ENCODE measurements around the gene GUCA1C. TPM values are rescaled to one million over a fixed set of nuclear protein-coding genes. Genes with fewer than 3 reads are reported as not detected.

Gene GUCA1C
- polyA plus RNA-seq, 1 donor (not counting 4 experiments of a cell fraction or from before 2014, with no cell fraction given), result 0.26 TPM

GRCh38 chr3:108877901-108878300 lies 75.8 kb downstream of the GUCA1C start:
- no peak overlapping the region for H3K4me2 ChIP-seq (ENCODE audit: control insufficient read depth, extremely low read depth, insufficient read depth, low read depth, low read length)
- dilution Hi-C loops (cut with MboI; ENCODE audit: extremely low pct_ligation_motif_present, low sequenced_read_pairs), result no loop called here
- H3K27ac ChIP-seq (ENCODE audit: control insufficient read depth, insufficient read depth, low read length), result no peak overlapping the region
- no peaks in the 10 kb centered on the region for H3K9me1 ChIP-seq (ENCODE audit: control insufficient read depth, extremely low read depth, insufficient read depth, low read length)
- no peaks in the 10 kb centered on the region for H4K20me1 ChIP-seq (ENCODE audit: control insufficient read depth, extremely low read depth, insufficient read depth, low read length)
- no peak overlapping the region for H3K9ac ChIP-seq (ENCODE audit: control insufficient read depth, extremely low read depth, insufficient read depth, low read length)
- no peak overlapping the region for H2AFZ ChIP-seq (ENCODE audit: control insufficient read depth, low read length)
- FAIRE-seq, result no peak
- H3K9me3 ChIP-seq (ENCODE audit: control insufficient read depth, low read depth, low read length), result no peaks in the 10 kb centered on the region
- no peaks in the 10 kb centered on the region for H3K36me3 ChIP-seq (ENCODE audit: control insufficient read depth in 2 of 2, extremely low read depth in 1 of 2, insufficient read depth in 2 of 2, low read length in 2 of 2)
- H3K4me3 ChIP-seq (ENCODE audit: control insufficient read depth in 2 of 3, extremely low read depth in 1 of 3, insufficient read depth in 2 of 3, low read depth in 1 of 3, low read length in 3 of 3), result no peak overlapping the region
- DNase-seq (ENCODE audit: low read depth, low spot score), result no peak
- no peaks in the 10 kb centered on the region for H3K4me1 ChIP-seq (ENCODE audit: control insufficient read depth, extremely low read depth, insufficient read depth, low read length)
- no peaks in the 10 kb centered on the region for H3K79me2 ChIP-seq (ENCODE audit: control insufficient read depth, insufficient read depth, low read length)
- TF ChIP-seq CTCF (optimal IDR thresholded peaks at IDR 0.05 in 1 of 3, IDR thresholded peaks at IDR 0.05 in 1 of 3, conservative IDR thresholded peaks at IDR 0.05 in 1 of 3; ENCODE audit: extremely low read depth in 1 of 3, insufficient read depth in 2 of 3, low read length in 3 of 3) (no peak), EZH2 (IDR thresholded peaks at IDR 0.05; ENCODE audit: low read length) (no peak)
- H3K27me3 ChIP-seq (ENCODE audit: control insufficient read depth, extremely low read depth, insufficient read depth, low read length), result no peaks in the 10 kb centered on the region

- no peaks in the 10 kb centered on the region for H3K36me3 ChIP-seq (ENCODE audit: control insufficient read depth in 2 of 2, extremely low read depth in 1 of 2, insufficient read depth in 2 of 2, low read length in 2 of 2)
- DNase-seq (ENCODE audit: low read depth, low spot score), result no peak
- no peaks in the 10 kb centered on the region for H3K27me3 ChIP-seq (ENCODE audit: control insufficient read depth, extremely low read depth, insufficient read depth, low read length)
- no peaks in the 10 kb centered on the region for H4K20me1 ChIP-seq (ENCODE audit: control insufficient read depth, extremely low read depth, insufficient read depth, low read length)
- H3K9ac ChIP-seq (ENCODE audit: control insufficient read depth, extremely low read depth, insufficient read depth, low read length), result no peak overlapping the region
- H3K4me1 ChIP-seq (ENCODE audit: control insufficient read depth, extremely low read depth, insufficient read depth, low read length), result no peaks in the 10 kb centered on the region
- TF ChIP-seq CTCF (optimal IDR thresholded peaks at IDR 0.05 in 1 of 3, IDR thresholded peaks at IDR 0.05 in 1 of 3, conservative IDR thresholded peaks at IDR 0.05 in 1 of 3; ENCODE audit: extremely low read depth in 1 of 3, insufficient read depth in 2 of 3, low read length in 3 of 3) (no peak), EZH2 (IDR thresholded peaks at IDR 0.05; ENCODE audit: low read length) (no peak)
- FAIRE-seq, result no peak
- no peak overlapping the region for H3K4me2 ChIP-seq (ENCODE audit: control insufficient read depth, extremely low read depth, insufficient read depth, low read depth, low read length)
- H3K9me3 ChIP-seq (ENCODE audit: control insufficient read depth, low read depth, low read length), result no peaks in the 10 kb centered on the region
- no peak overlapping the region for H2AFZ ChIP-seq (ENCODE audit: control insufficient read depth, low read length)
- no peaks in the 10 kb centered on the region for H3K9me1 ChIP-seq (ENCODE audit: control insufficient read depth, extremely low read depth, insufficient read depth, low read length)
- dilution Hi-C loops (cut with MboI; ENCODE audit: extremely low pct_ligation_motif_present, low sequenced_read_pairs), result no loop called here
- no peaks in the 10 kb centered on the region for H3K79me2 ChIP-seq (ENCODE audit: control insufficient read depth, insufficient read depth, low read length)
- no peak overlapping the region for H3K27ac ChIP-seq (ENCODE audit: control insufficient read depth, insufficient read depth, low read length)
- H3K4me3 ChIP-seq (ENCODE audit: control insufficient read depth in 2 of 3, extremely low read depth in 1 of 3, insufficient read depth in 2 of 3, low read depth in 1 of 3, low read length in 3 of 3), result no peak overlapping the region
Observed at GRCh38 chr3:108863799-108864135, 89.9 kb downstream of the GUCA1C start.
